IPS-18a (cell line): Measurements from ENCODE around the gene DYRK1B.

Source experiments
- H3K27ac ChIP-seq: one replicate; pipeline ENCODE4 v1.5.1; 2013; ENCODE audit warnings: low read length
- H3K27me3 ChIP-seq: one replicate; pipeline ENCODE4 v1.6.1; 2013; ENCODE audit warnings: mild to moderate bottlenecking, low read length; ENCODE audit not compliant: control insufficient read depth, insufficient read depth
- H3K36me3 ChIP-seq: one replicate; pipeline ENCODE4 v1.6.1; 2013; ENCODE audit warnings: low read depth, low read length; ENCODE audit not compliant: control insufficient read depth
- H3K4me1 ChIP-seq: one replicate; pipeline ENCODE4 v1.6.1; 2013; ENCODE audit warnings: low read depth, low read length; ENCODE audit not compliant: control insufficient read depth
- H3K4me3 ChIP-seq: one replicate; pipeline ENCODE4 v1.5.1; 2013; ENCODE audit warnings: low read length
- H3K9ac ChIP-seq: one replicate; pipeline ENCODE4 v1.6.1; 2013; ENCODE audit warnings: mild to moderate bottlenecking, low read length, moderate library complexity
- H3K9me3 ChIP-seq: one replicate; pipeline ENCODE4 v1.6.1; 2013; ENCODE audit warnings: low read depth, low read length; ENCODE audit not compliant: control insufficient read depth

Gene DYRK1B

DNA sequence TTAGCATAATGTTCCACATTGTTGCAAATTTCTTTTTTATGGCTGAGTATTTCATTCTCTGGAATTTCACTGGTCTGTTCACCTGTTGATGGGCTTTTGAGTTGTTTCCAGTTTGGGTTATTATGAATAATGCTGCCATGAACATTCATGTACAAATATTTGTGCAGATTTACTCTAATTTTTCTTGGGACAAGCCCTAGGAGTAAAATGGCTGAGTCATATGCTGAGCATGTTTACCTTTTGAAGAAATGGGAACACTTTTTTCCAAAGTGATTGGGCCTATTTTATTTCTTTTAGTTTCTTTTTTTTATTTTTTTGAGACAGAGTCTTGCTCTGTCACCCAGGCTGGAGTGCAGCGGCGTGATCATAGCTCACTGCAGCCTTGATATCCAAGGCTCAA is 16.9 kb upstream of the DYRK1B start:
- Histone ChIP-seq H3K27me3 (no peaks in the 10 kb centered on the region), H3K4me1 (peaks cover 10% of the 10 kb centered on the region), H3K9me3 (no peaks in the 10 kb centered on the region), H3K4me3 (no peak overlapping the region), H3K9ac (no peak overlapping the region), H3K36me3 (no peaks in the 10 kb centered on the region), H3K27ac (no peak overlapping the region)

DNA sequence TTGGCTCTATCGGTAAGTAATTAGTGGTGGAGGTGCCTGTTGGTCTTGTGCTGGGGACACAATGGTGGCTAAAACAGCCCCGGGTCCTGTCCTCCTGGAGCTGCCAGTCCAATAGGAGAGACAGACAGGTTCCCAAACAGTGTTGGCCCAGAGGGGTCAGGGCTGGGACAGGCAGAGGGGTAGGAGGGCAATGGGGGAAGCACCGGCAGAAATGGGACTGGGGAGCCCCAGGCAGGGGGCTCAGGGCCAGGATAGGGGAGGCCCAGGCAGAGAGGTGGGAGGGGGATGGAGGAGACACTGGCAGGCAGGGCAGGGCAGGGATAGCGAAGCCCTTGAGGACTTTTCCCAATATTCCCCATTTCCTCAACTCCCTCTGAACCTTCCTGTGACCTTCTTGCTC is 14.4 kb upstream of the DYRK1B start:
- no peaks in the 10 kb centered on the region for H3K27me3 ChIP-seq
- H3K36me3 ChIP-seq, result no peaks in the 10 kb centered on the region
- H3K9me3 ChIP-seq, result no peaks in the 10 kb centered on the region
- no peak overlapping the region for H3K9ac ChIP-seq
- peaks cover 20% of the 10 kb centered on the region for H3K4me1 ChIP-seq
- H3K4me3 ChIP-seq, result no peak overlapping the region
- no peak overlapping the region for H3K27ac ChIP-seq

DNA sequence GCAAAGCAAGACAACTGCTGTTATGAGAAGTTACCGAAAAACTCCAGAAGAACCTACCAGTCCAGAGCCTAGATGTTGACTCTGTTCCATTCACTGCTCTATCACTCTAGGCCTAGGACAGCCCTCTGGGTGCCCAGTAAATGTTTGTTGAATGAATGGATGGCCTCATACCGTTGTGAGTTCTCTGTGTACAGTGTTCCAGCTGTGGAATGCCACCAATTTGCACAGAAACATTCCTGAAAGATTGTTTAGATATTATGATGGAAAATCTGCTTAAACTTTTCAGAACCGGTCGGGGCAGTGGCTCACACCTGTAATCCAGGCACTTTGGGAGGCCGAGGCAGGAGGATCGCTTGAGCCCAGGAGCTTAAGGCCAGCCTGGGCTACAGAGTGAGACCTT is 13.6 kb upstream of the DYRK1B start:
- Histone ChIP-seq H3K36me3 (no peaks in the 10 kb centered on the region), H3K27ac (no peak overlapping the region), H3K27me3 (no peaks in the 10 kb centered on the region), H3K9me3 (no peaks in the 10 kb centered on the region), H3K4me1 (peaks cover 25% of the 10 kb centered on the region), H3K9ac (no peak overlapping the region), H3K4me3 (no peak overlapping the region)

- Histone ChIP-seq H3K4me3 (peak overlapping the region; percentile 96), H3K27me3 (no peaks in the 10 kb centered on the region), H3K4me1 (peaks cover 27% of the 10 kb centered on the region), H3K9me3 (no peaks in the 10 kb centered on the region), H3K36me3 (no peaks in the 10 kb centered on the region), H3K27ac (peak overlapping the region; percentile 72), H3K9ac (peak overlapping the region; percentile 90)
Measured at GRCh38 chr19:39846678-39847486, 12.9 kb upstream of the DYRK1B start.

DNA sequence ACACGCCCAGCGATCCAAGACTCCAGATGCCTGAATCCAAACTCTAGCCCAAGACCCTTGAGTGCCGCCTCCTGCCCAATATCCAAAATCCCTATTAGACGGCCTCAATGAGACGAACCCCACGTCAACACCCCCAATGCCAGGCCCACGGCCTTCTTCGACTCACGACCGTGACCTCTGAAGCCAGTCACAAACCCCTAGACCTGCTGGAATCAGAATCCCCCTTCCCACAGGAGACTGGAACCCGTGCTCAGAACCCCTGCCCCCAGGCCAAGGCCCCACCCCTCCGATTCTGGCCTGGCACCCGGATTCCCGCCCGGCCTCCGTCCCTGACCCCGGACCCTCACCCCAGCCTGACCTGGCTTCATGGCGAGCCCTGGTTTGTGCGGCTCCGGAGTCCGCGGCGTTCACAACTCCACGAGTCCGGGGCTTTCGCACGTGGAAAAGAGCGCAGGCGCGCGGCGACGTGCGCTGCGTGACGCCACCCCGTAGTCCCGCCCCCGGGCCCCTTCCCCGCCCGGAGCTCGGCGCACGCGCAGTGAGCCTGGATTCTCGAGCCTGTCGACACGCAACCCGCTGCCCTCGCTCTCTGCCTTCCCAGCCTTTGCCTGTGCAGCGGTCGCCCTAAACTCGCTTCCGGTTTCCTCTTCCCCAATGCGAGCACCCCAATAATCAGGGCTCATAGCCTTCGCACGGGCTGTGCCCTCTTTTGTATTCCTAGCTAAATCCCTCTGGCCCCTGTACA is 12.1 kb upstream of the DYRK1B start, which contains the start of gene FBL:
Gene FBL, minus strand, starts transcription at position 447 of the 745 bp plus-strand sequence. Its CDS starts 79 bp downstream, at position 368.
- peak within 1 kb of the TSS; percentile 72 for H3K27ac ChIP-seq
- no peaks in the 10 kb centered on the region for H3K9me3 ChIP-seq
- H3K9ac ChIP-seq, result peak within 1 kb of the TSS; percentile 90
- peak within 1 kb of the TSS; percentile 96 for H3K4me3 ChIP-seq
- H3K27me3 ChIP-seq, result no peaks in the 10 kb centered on the region
- peaks cover 2% of the 10 kb centered on the region for H3K36me3 ChIP-seq
- H3K4me1 ChIP-seq, result peaks cover 27% of the 10 kb centered on the region

- peaks cover 2% of the 10 kb centered on the region for H3K36me3 ChIP-seq
- no peaks in the 10 kb centered on the region for H3K27me3 ChIP-seq
- peak overlapping the region; percentile 72 for H3K27ac ChIP-seq
- H3K9me3 ChIP-seq, result no peaks in the 10 kb centered on the region
- H3K4me1 ChIP-seq, result peaks cover 27% of the 10 kb centered on the region
- H3K9ac ChIP-seq, result peak overlapping the region; percentile 90
- H3K4me3 ChIP-seq, result peak overlapping the region; percentile 96
Measured at GRCh38 chr19:39845584-39845932, 11.6 kb upstream of the DYRK1B start.

GRCh38 chr19:39845172-39845571 is 11.2 kb upstream of the DYRK1B start:
- no peaks in the 10 kb centered on the region for H3K27me3 ChIP-seq
- H3K4me3 ChIP-seq, result peak overlapping the region; percentile 96
- H3K9ac ChIP-seq, result peak overlapping the region; percentile 90
- no peaks in the 10 kb centered on the region for H3K9me3 ChIP-seq
- peaks cover 3% of the 10 kb centered on the region for H3K36me3 ChIP-seq
- no peak overlapping the region for H3K27ac ChIP-seq
- H3K4me1 ChIP-seq, result peaks cover 27% of the 10 kb centered on the region

- Histone ChIP-seq H3K36me3 (peaks cover 13% of the 10 kb centered on the region), H3K9ac (peak overlapping the region; percentile 90), H3K9me3 (no peaks in the 10 kb centered on the region), H3K27me3 (no peaks in the 10 kb centered on the region), H3K4me1 (peaks cover 27% of the 10 kb centered on the region), H3K4me3 (peak overlapping the region; percentile 96), H3K27ac (no peak overlapping the region)
Measured at GRCh38 chr19:39843919-39844793, 10.2 kb upstream of the DYRK1B start.

- Histone ChIP-seq H3K9me3 (no peaks in the 10 kb centered on the region), H3K27ac (no peak overlapping the region), H3K27me3 (no peaks in the 10 kb centered on the region), H3K9ac (no peak overlapping the region), H3K4me3 (no peak overlapping the region), H3K4me1 (peaks cover 27% of the 10 kb centered on the region), H3K36me3 (peaks cover 25% of the 10 kb centered on the region)
Measured at GRCh38 chr19:39842693-39843435, 8.9 kb upstream of the DYRK1B start.

DNA sequence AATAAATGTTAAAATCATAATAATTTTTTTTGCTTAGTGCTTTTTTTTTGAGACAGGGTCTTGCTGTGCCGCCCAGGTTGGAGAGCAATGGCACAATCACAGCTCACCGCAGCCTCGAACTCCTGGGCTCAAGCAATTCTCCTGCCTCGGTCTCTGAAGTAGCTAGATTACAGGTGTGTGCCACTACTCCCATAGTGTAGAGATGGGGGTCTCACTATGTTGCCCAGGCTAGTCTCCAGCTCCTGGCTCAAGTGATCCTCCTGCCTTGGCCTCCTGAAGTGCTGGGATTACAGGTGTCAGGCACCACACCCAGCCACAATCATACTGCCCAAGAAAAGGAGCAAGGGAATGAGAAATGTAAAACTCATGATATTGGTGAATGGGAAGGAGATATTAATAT is 7.1 kb upstream of the DYRK1B start:
- H3K36me3 ChIP-seq, result peaks cover 43% of the 10 kb centered on the region

More for the DNA sequence above, 7.1 kb upstream of the DYRK1B start:
- H3K27ac ChIP-seq, result no peak overlapping the region
- no peak overlapping the region for H3K9ac ChIP-seq
- no peak overlapping the region for H3K4me3 ChIP-seq
- H3K9me3 ChIP-seq, result no peaks in the 10 kb centered on the region
- H3K4me1 ChIP-seq, result peaks cover 16% of the 10 kb centered on the region
- no peaks in the 10 kb centered on the region for H3K27me3 ChIP-seq
